ENCODE measurements around the gene CCDC69. TPM values are rescaled to one million over a fixed set of nuclear protein-coding genes. Genes with fewer than 3 reads are reported as not detected.

CCDC69 gene
- total and polyA plus RNA-seq, 10 of the 15 experiments (the other 5 are each of a cell fraction or from before 2014, with no cell fraction given), result 13.5 to 106 (median 70.1) TPM

- intact Hi-C loops (cut with micrococcal nuclease; ENCODE audit: unreplicated experiment), result no loop called here
- WGBS (ENCODE audit: insufficient coverage, insufficient replicate concordance, low lambda C conversion rate, missing lambda C conversion rate), result 96% methylated on average over 4 of the region's 4 CpGs
- DNase-seq (ENCODE audit: low read depth, low spot score) (no peak), FAIRE-seq (no peak), ATAC-seq (no peak)
- no peak for TF ChIP-seq RELA (IDR thresholded peaks at IDR 0.05; ENCODE audit: borderline replicate concordance, partially characterized antibody)
- TF ChIP-seq SREBF1 (IDR thresholded peaks at IDR 0.05; ENCODE audit: low read length), result no peak
- no peak for TF ChIP-seq SMARCA5 (IDR thresholded peaks at IDR 0.05)
- no peak for TF ChIP-seq SREBF2 (IDR thresholded peaks at IDR 0.05; ENCODE audit: low read length)
- no peak for TF ChIP-seq MTA3 (IDR thresholded peaks at IDR 0.05; ENCODE audit: borderline replicate concordance, low read length)
- TF ChIP-seq, protein P1, sequence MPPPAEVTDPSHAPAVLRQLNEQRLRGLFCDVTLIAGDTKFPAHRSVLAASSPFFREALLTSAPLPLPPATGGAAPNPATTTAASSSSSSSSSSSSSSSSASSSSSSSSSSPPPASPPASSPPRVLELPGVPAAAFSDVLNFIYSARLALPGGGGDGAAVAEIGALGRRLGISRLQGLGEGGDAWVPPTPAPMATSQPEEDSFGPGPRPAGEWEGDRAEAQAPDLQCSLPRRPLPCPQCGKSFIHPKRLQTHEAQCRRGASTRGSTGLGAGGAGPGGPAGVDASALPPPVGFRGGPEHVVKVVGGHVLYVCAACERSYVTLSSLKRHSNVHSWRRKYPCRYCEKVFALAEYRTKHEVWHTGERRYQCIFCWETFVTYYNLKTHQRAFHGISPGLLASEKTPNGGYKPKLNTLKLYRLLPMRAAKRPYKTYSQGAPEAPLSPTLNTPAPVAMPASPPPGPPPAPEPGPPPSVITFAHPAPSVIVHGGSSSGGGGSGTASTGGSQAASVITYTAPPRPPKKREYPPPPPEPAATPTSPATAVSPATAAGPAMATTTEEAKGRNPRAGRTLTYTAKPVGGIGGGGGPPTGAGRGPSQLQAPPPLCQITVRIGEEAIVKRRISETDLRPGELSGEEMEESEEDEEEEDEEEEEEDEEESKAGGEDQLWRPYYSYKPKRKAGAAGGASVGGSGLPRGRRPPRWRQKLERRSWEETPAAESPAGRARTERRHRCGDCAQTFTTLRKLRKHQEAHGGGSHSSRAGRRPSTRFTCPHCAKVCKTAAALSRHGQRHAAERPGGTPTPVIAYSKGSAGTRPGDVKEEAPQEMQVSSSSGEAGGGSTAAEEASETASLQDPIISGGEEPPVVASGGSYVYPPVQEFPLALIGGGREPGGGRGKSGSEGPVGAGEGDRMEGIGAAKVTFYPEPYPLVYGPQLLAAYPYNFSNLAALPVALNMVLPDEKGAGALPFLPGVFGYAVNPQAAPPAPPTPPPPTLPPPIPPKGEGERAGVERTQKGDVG (CRISPR knock-in tag; IDR thresholded peaks at IDR 0.05), result no peak
- no peak for TF ChIP-seq STAT3 (IDR thresholded peaks at IDR 0.05; ENCODE audit: low read depth, low read length)
- in situ Hi-C loops (cut with MboI), result no loop called here
- ChIA-PET CTCF (interaction anchor here (0.6 to 40.1 kb wide), 2 partner anchors 14 to 330 kb away, joined by 3 to 1107 read pairs; no protein-coding TSS in a partner anchor), RAD21 (ENCODE audit: unreplicated experiment) (interaction anchor here (8.4 kb wide), 1 partner anchor 20 kb away, joined by 189 read pairs; no protein-coding TSS in a partner anchor), SMC1A (ENCODE audit: uncharacterized antibody, unreplicated experiment) (interaction anchor here (1.0 to 35.3 kb wide), 3 partner anchors 9 to 51 kb away, joined by 3 to 1132 read pairs (median 1132); partner anchors contain the start of gene ANXA6), POLR2A (interaction anchor here (8.4 kb wide), 1 partner anchor 18 kb away, joined by 153 read pairs; no protein-coding TSS in a partner anchor)
- H3K79me2 ChIP-seq (ENCODE audit: control insufficient read depth, insufficient read depth, low read length), result peaks cover 99% of the 10 kb centered on the region
- H3K27me3 ChIP-seq (replicated peaks in 1 of 2; ENCODE audit: control insufficient read depth in 2 of 2, insufficient read depth in 2 of 2, low read length in 1 of 2), result no peaks in the 10 kb centered on the region
- H3K27ac ChIP-seq (ENCODE audit: control insufficient read depth, insufficient read depth), result peak overlapping the region; percentile 22; the same call in 1 of the 2 replicates
- no peaks in the 10 kb centered on the region for H3K9me3 ChIP-seq (replicated peaks; ENCODE audit: control insufficient read depth, insufficient read depth, low read length)
- peaks cover 28 to 39% of the 10 kb centered on the region in 2 experiments for H3K36me3 ChIP-seq (ENCODE audit: control insufficient read depth in 2 of 2, insufficient read depth in 2 of 2, low read length in 1 of 2)
- peaks cover 79% of the 10 kb centered on the region for H3K4me1 ChIP-seq (ENCODE audit: control insufficient read depth, insufficient read depth, low read length)
- H3K9ac ChIP-seq (ENCODE audit: control insufficient read depth, insufficient read depth, low read length), result no peak overlapping the region
- peaks cover 4% of the 10 kb centered on the region for H4K20me1 ChIP-seq (ENCODE audit: control insufficient read depth, insufficient read depth)
- H3K4me3 ChIP-seq, result no peak overlapping the region
- no TSS peak for BruUV-seq (replicated peaks)
- no peak overlapping the region for H2AFZ ChIP-seq (ENCODE audit: control insufficient read depth, low read depth, low read length)
- H3K4me2 ChIP-seq (ENCODE audit: control insufficient read depth, insufficient read depth), result 0 out of 2 replicates have a peak overlapping the region, but pooled peaks have one; percentile 10
These were observed 76.9 kb downstream of the CCDC69 start for GRCh38 chr5:151147033-151147432.

Measured in GM12878 (cell line).